Measurements from ENCODE around the gene ESD.

DNA sequence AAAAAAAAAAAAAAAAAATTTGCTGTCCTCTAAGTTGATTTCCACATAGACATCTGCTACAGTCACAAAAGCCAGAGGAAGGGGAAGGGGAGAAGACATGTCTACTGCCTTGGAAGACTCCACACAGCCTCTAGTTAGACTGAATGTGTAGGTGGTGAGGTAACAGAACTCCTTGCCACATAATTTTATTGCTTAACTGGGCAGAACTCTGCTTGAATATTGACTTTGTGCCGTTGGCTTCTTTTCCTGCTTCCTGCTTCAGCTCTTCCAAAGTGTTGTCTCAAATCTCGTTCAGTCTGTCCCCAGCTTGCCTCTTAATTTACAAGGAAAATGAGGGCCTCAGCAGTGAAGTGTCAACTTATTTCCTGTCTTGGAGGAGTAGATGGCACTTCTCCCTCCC is 37.1 kb downstream of the ESD start:
- TF ChIP-seq CTCF (tag by site-specific recombination; IDR thresholded peaks at IDR 0.05) (no peak), RBAK (tag by site-specific recombination; IDR thresholded peaks at IDR 0.05) (no peak), KLF1 (tag by site-specific recombination; IDR thresholded peaks at IDR 0.05) (no peak), ZNF114 (tag by site-specific recombination; IDR thresholded peaks at IDR 0.05) (no peak), ZNF404 (tag by site-specific recombination; IDR thresholded peaks at IDR 0.05) (no peak), ZBTB17 (tag by site-specific recombination; IDR thresholded peaks at IDR 0.05) (no peak), ZNF24 (tag by site-specific recombination; IDR thresholded peaks at IDR 0.05) (no peak), ATF2 (tag by site-specific recombination; IDR thresholded peaks at IDR 0.05; ENCODE audit: low read depth) (no peak), ZNF529 (tag by site-specific recombination; IDR thresholded peaks at IDR 0.05; ENCODE audit: insufficient replicate concordance) (no peak)

Data from HEK293 (cell line).